Endometrial microvascular endothelial cells (primary cell): ENCODE data around the gene ATP5MK. TPM values are rescaled to one million over a fixed set of nuclear protein-coding genes. Genes with fewer than 3 reads are reported as not detected.
"Not testable (repeated sequence)": the region's sequence is repeated elsewhere in the genome, so short reads cannot be mapped to it uniquely, and the experiment has no call there.

Experiments
- in situ Hi-C: cut with HindIII; loops from 2 replicates; pipeline ENCODE4 v1.10.0; 2017; ENCODE audit warnings: low sequenced_read_pairs, low pct_unique_long_range_greater_than_20kb; ENCODE audit errors: inconsistent ontology term
- total RNA-seq: library from RNA; depleted of rRNA; stranded (reverse); fragments of >200 nt; gene quantifications from one replicate; pipeline ENCODE4 v1.2.3, GENCODE V29; 2015; ENCODE audit errors: inconsistent ontology term

Gene ATP5MK
- total RNA-seq, 1 donor from 2014 or later: 425 TPM

DNA sequence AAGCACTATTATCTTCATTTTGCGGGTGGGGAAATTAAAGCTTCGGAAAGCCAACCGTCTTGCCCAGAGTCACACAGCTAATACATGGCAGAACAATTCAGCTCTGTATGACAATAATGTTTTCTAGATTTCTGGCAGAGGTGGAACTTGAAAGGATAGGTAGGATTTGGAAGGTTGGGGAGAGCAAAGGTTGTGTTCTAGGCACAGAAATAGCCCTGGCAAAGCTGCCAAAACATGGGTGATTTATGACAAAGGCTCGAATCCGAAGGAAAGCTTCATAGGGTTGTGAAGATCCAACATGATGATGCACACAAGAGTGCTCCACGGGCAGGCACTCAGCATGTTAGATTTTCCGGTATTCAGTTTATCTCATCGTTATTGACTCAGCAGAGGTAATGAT, 19.3 kb upstream of the ATP5MK start:
- in situ Hi-C loops: loop anchor here (10.0 kb wide), 1 partner anchor 79 kb away; the partner anchor contains the start of gene NEURL1

DNA sequence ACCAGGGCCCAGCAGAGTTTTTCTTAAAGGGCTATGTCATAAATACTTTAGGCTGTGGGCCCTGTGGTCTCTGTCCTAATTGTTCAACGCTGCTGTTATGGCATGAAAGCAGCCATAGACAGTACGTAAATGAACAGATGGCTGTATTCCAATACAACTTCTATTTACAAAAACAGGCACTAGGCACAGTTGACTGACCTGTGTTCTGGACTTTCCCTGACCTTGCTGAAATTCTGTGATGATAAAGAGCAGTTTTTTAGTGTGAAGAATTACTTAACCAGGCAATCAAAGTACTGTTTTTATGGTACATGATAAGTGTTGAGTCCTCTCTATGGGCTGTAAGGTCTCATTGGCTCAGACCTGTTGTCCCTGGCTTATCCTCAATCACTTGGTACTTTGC, 17.3 kb upstream of the ATP5MK start:
- in situ Hi-C loops: loop anchor here (10.0 kb wide), 1 partner anchor 81 kb away; the partner anchor contains the start of gene NEURL1

DNA sequence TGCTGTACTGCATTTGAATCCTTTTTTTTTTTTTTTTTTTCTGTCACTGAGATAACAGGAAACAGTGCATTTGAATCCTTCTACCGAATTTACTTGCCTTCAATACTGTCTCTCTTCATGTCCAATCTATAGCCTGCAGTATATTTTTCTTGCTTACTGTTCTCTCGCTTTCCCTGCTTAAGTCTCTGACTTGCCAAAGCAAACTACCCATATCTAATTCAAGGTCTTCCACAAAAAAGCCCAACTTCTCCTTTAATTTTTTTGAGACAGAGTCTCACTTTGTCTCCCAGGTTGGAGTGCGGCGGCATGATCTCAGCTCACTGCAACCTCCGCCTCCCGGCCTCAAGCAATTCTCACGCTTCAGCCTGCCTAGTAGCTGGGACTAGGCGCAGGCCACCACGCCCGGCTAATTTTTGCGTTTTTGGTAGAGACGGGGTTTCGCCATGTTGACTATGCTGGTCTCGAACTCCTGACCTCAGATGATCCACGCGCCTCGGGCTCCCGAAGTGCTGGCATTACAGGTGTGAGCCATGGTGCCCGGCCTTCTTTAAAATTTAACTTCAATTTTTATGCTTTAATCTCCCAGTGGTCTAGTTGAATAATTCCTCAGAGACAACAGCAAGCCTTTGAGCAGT, 1.0 kb upstream of the ATP5MK start:
- in situ Hi-C loops: no loop called here

DNA sequence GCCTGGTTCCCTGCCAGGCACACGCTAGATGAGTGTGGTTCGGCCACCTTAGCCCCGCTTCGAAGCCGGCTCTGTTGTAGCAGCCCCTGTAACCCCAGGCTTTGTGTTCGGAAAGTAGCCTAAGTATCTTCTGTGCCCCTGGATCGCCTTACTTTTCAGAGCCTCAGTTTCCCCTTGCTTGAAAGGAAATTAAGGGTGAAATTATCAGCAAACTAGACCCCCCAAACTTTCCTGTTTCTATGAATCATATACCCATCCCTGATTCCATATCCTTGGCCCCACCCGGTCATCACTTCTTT, 463 bp upstream of the ATP5MK start:
- in situ Hi-C loops: no loop called here

DNA sequence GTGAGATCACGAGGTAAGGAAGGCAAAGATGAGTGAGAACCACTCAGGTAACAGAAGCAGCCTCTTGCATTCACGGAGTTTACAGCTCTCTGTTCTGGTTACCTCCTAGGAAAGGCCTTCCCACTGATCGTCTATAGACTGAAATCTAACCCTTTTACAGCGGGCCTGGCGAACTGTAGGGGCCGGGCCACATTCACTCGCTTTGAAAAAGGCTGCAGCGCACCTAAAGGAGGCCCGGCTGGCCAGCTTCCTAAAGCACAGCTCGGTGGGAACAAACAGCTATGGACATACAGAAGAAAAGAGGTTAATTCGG, 565 bp downstream of the ATP5MK start:
- in situ Hi-C loops: no loop called here

DNA sequence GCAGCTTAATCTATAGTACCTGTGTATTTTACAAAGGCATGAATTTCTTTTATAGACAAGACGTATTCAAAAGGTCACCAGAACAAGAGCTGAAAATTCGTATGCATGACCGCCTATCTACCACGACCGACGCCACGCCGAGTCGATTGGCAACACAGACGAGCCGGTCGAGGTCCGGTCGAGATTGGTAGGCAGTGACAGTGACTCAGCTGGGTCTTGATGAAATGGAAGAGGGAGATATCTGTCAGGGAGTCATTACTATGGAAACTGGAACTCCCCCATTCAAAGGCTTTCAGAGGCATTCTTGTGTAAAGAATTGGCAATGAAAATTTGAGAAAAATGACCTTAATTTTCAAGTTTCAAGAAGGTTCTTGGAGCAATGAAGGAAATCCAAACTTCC, 2.1 kb downstream of the ATP5MK start:
- in situ Hi-C loops: no loop called here

DNA sequence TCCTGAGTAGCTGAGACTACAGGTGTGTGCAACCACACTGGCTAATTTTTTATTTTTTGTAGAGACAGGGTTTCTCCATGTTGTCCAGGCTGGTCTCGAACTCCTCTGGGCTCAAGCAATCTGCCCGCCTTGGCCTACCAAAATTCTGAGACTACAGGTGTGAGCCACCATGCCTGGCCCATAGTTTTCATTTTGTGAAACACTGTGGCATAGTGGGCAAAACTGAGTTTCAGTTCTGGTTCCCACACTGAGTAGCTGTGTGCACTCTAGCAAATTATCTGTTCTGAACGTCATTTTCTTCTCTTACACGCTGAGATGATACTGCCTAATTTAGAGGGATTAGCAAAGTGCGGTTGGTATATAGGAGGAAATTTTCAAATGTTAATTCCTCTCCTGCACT, 13.5 kb downstream of the ATP5MK start:
- in situ Hi-C loops: no loop called here

DNA sequence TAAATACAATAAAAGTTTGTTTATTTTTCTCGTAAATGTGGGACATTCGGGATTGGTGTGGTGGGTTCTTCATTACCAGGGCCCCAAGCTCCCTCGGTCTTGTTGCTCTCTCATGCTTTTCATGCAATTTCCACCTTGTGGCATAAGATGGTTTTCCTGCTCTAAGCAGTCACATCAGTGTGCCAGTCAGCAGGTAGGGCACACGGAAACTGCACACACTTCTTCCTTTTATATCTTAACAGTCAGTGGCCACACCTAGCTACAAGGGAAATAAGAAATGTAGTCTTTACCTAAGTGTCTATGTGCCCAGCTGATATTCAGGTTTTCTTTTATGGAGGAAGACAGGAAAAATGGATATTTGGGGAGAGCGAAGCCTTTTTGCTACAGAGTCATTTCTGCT, 22.0 kb downstream of the ATP5MK start:
- in situ Hi-C loops: no loop called here

DNA sequence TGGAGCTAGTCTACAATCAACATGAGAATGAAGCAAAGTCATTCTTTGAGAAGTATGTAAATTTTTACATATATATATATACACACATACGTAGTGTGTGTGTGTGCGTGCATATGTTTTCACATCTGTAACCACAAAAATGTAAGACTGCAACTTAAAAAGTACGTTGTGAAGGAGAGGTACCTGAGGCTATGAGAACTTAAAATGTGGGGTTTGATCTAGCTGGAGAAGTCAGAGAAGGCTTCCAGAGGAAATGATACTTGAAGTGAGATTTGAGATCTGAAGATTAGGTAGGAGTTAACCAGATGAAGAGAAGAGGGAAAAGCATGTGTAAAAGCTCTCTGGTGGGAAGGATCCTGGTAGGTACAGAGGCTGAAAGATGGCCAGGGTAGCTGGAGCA, 22.7 kb downstream of the ATP5MK start:
- in situ Hi-C loops: no loop called here

DNA sequence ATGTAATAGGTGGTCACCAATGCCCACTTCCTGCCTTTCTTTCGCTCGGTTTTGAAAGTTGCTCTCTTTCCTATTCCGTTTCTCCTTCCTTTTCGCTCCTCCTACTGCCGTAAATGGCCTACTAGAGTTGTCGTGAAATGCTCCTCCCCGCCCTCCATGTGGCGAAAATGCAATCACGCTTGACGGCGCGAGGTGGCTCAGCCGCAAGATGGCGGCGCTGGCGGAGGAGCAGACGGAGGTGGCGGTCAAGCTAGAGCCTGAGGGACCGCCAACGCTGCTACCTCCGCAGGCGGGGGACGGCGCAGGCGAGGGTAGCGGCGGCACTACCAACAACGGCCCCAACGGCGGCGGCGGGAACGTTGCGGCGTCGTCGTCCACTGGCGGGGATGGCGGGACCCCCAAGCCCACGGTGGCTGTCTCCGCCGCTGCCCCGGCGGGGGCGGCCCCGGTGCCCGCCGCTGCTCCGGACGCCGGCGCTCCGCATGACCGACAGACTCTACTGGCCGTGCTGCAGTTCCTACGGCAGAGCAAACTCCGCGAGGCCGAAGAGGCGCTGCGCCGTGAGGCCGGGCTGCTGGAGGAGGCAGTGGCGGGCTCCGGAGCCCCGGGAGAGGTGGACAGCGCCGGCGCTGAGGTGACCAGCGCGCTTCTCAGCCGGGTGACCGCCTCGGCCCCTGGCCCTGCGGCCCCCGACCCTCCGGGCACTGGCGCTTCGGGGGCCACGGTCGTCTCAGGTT, 28.3 kb downstream of the ATP5MK start, which contains the start of gene TAF5:
Gene TAF5, plus strand, starts transcription at position 195 of the 737 bp plus-strand sequence. Its CDS starts 14 bp downstream, at position 209.
- in situ Hi-C loops: no loop called here

DNA sequence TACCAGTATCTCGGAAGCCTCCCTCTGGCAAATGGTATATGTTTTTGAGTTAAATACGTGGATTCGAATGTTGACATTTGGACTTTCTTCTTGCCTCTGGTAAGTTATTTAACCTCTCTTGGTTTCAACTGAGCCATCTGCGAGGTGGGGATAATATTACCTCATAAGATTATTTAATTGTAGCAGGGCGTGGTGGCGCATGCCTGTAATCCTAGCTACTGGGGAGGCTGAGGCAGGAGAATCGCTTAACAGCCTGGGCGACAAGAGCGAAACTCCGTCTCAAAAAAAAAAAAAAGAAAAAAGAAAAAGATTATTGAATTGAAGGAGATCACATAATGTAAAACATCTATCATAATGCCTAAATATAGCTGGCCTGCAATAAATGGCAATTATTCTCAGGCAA, 28.9 kb downstream of the ATP5MK start:
- in situ Hi-C loops: no loop called here

DNA sequence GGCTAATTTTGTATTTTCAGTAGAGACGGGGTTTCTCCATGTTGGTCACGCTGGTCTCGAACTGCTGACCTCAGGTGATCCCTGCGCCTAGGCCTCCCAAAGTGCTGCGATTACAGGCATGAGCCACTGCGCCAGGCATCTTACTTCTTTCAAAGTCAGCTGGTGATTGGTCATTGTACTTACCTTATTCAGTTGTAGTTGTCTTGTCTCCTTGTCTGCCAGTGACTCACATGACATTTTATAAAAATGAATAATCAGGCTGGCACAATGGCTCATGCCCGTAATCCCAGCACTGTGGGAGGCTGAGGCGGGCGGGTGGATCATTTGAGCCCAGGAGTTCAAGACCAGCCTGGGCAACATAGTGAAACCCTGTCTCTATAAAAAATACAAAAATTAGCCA, 35.5 kb downstream of the ATP5MK start:
- in situ Hi-C loops: not testable (repeated sequence)

DNA sequence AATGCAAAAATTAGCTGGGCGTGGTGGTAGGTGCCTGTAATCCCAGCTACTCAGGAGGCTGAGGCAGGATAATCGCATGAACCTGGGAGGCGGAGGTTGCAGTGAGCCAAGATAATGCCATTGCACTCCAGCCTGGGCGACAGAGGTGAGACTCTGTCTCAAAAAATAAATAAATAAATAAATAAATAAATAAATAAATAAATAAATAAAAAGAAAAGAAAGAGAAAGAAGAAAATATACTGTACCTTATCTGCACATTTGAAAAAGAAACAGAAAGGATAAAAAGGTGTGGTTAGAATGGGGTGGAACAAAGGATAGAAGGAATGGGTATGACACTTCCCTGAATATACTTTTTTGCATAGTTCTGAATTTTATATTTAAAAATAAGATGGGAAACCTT, 36.8 kb downstream of the ATP5MK start:
- in situ Hi-C loops: not testable (repeated sequence)

DNA sequence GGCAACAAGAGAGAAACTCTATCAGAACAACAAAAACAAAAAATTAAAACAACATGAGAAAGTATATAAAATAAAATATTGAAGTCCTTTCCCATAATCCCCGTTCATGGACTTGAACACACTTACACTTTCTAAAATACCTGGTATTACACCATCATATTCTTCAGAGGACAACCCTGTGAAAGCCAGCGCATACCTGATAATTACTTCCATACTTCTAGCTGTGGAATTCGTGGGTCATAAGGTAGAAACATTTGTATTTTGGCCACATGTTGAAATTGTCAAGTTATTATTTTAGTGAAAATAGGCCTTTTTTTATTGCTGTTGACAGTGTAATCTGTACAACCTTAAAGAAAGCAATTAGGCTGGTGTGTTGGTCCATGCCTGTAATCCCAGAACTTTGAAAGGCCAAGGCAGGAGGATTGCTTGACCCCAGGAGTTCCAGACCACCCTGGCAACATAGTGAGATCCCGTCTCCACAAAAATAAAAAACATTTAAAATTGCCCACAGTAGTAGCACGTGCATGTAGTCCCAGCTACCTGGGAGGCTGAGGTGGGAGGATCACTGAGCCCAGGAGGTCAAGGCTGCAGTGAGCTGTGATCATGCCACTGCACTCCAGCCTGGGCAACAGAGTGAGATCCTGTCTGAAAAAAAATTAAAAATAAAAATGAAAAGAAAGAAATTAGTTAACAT, 40.2 kb downstream of the ATP5MK start:
- in situ Hi-C loops: no loop called here

DNA sequence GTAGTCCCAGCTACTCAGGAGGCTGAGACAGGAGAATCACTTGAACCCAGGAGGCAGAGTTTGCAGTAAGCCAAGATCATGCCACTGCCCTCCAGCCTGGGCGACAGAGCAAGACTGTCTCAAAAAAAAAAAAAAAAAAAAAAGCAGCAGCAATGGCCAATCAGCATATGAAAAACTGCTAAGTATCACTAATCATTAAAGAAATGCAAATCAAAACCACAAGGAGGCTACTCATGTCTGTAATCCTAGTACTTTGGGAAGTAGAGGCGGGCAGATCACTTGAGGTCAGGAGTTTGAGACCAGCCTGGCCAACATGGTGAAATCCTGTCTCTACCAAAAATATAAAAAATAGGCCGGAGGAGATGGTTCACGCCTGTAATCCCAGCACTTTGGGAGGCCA, 41.7 kb downstream of the ATP5MK start:
- in situ Hi-C loops: not testable (repeated sequence)

DNA sequence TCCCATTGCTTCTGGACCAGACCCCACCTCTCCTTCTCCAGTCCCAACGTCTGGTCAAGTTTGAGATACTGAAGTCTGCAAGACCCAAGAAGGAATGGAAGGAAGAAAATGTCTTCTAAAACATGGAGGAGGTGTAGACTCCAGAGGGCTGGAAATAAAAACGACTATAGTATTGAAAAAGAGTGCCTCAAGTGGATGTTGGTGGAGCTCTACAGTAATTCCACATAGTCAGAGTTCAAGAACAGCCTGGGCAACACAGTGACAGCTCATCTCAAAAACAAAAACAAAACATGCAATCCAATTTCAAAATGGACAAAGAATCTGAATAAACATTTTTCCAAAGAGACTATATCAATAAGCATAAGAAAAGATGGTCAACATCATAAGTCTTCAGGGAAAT, 43.0 kb downstream of the ATP5MK start:
- in situ Hi-C loops: no loop called here

DNA sequence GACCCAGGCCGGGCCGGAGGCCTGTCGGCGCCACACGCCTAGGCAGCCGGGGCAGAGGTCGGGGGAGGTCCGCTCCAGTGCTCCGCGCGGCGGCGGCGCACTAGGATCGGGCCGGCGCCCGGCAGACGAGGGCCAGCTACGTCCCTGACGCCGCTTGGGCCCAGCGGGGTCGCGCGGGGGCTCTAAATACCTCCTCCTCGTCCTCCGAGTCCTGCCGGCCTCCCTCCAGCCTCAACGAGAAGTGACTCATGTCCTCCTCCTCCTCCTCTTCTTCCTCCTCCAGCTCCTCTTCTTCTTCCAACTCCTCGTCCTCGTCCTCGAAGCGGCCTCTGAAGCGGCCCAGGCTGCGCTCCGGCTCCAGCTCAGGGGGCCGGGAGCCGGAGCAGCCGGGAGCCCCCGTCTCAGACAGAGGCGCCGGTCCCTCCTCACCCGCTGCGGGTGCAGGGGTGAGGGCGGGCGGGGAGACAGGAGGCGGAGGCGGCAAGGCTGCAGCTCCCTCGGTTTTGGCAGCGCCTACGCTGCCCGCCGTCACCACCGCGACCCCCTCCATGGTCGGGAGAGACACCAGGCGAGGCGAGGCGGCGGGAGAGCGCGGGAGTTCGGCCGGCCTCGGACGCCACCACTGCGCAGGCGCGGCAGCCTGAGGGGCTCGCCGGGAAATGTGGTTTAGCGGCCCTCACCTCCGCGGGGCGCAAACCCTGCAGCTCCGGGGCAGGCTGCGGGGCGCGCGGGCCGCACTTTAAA, 45.6 kb downstream of the ATP5MK start, which contains the start of gene PCGF6:
Gene PCGF6, minus strand, starts transcription at position 624 of the 744 bp plus-strand sequence. Its CDS starts 74 bp downstream, at position 550.
- in situ Hi-C loops: no loop called here

DNA sequence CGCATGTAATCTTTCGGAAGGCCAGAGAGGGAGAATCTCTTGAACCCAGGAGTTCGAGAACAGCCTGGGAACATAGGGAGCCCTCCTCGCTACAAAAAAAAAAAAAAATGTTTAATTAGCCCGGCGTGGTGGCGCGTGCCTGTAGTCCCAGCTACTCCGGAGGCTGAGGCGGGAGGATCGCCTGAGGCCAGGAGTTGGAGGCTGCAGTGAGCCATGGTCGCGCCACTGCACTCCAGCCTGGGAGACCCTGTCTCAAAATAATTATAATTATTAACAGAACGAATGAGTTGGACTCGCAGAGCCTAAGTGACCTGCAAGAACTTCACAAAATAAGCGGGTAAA, 46.1 kb downstream of the ATP5MK start:
- in situ Hi-C loops: no loop called here
